ENCODE measurements around the gene TOLLIP. TPM values are rescaled to one million over a fixed set of nuclear protein-coding genes. Genes with fewer than 3 reads are reported as not detected.

The TOLLIP gene
- total RNA-seq, result 22.0 and 27.8 TPM in 2 replicates

DNA sequence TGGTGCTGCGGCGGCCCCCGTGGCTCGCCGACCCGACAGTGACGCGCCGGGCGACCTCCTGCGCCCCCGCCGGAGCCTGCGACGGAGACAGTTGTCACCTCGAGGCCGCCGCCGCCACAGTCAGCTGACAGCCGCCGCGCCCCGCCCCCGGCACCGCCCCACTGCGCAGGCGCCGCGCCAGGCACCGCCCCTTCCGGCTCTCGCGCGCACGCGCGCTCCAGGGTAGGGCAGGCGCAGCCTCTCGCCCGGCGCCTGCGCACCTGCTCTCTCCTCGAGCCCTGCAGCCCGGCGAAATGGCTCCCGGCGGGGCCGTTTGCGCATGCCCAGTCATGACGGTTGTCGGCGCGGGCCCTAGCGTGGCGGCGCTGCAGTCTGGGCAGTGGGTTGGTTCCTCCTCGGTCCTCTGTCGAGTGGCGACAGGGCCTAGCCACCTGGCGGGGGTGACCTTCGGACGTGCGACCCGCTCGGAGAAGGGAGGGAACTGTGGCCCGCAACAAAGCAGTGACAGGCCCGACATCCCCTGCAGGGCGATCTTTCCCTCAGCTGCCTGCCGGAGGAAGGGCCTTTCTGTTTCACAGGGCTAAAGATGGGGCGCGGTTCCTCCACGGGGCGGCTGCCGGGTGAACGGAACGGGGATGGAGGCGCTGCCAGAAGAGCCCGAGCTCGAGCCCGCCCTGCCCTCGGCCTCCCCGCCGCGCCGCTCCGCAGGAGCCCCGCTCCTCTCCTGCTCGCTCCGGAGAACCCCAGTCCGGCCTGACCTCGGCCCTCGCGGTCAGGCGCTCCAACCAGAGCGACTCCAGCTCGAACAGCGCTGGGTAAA is at the start of gene TOLLIP:
TOLLIP (minus strand) TSS at position 135 of the 820 bp plus-strand sequence; CDS start at position 1, 134 bp downstream.

Other genes with a start within 250 kb of the TOLLIP start
- gene MUC2, start 234.8 kb downstream of the TOLLIP start, total RNA-seq, result not detected in 2 replicates
- not detected in 2 replicates for gene MUC5AC, start 151.7 kb downstream of the TOLLIP start, total RNA-seq
- gene MUC5B, start 86.6 kb downstream of the TOLLIP start, total RNA-seq, result not detected in 2 replicates
- gene BRSK2, start 80.3 kb upstream of the TOLLIP start, total RNA-seq, result 0.15 TPM in 1 of 2 replicates, not detected in the other
- gene MOB2, start 177.1 kb upstream of the TOLLIP start, total RNA-seq, result 12.4 and 14.4 TPM in 2 replicates